ENCODE measurements around the gene NMT1.

NMT1 gene

GRCh38 chr17:45073414-45074070, 12.4 kb downstream of the NMT1 start:
- no peak for FAIRE-seq
- DNase-seq (ENCODE audit: extremely low spot score, insufficient read length, low read depth): no peak

DNA sequence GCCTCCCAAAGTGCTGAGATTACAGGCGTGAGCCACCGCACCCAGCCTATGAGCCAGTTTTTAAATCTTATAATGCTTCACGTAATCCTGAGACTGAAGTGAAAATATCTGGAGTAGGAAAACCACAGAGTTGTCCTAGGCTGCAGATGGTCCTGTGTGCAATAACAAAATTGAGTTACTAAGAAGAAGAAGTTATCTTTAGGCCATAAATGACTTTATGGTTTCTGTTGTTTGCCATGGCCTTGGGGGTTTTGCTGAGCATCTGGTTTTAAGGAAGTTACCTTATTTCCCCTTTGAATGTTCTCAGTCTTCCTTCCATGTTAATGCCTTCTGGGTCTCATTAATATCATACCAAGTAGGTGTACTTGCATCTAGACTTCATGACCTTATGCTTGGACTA, 16.5 kb downstream of the NMT1 start:
- no peak for DNase-seq (ENCODE audit: extremely low spot score, insufficient read length, low read depth)
- no peak for FAIRE-seq

DNA sequence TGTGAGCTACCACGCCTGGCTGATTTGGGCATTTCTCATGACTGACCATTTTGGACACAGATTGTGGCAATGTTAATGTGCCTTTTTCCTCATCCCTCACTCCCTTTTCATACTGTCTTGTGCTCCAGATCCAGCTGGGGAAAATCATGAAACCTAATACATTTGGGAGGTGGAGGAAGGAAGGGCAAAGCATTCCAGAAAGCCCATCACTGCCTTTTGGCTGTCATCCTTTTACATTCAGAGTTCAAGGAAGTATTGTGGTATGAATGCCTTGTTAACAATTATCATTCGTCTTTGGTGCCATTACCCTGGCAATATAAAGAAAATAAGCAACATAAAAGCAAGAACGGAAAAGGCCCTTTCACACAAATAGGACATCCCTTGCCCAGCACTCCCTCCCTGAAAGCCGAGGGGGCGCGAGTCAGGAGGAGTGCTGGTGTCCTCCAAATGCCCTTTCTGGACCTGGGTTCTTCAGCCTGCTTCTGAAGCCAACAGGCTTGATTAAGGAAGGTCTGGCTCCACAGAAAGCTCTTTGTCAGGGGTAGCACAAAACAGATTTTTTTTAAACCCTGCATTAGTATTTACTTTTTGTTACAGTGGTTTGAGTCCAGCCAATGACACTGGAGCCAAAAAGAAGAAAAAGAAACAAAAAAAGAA, 20.1 kb downstream of the NMT1 start:
- FAIRE-seq (no peak), DNase-seq (ENCODE audit: extremely low spot score, insufficient read length, low read depth) (no peak)

GRCh38 chr17:45086391-45086790, 25.3 kb downstream of the NMT1 start:
- DNase-seq (ENCODE audit: extremely low spot score, insufficient read length, low read depth) (no peak), FAIRE-seq (no peak)

- FAIRE-seq: no peak
- DNase-seq (ENCODE audit: extremely low spot score, insufficient read length, low read depth): no peak
Measured at GRCh38 chr17:45086865-45087503, 25.9 kb downstream of the NMT1 start.

- DNase-seq (ENCODE audit: extremely low spot score, insufficient read length, low read depth): no peak
- no peak for FAIRE-seq
Measured at GRCh38 chr17:45087504-45087975, 26.4 kb downstream of the NMT1 start.

DNA sequence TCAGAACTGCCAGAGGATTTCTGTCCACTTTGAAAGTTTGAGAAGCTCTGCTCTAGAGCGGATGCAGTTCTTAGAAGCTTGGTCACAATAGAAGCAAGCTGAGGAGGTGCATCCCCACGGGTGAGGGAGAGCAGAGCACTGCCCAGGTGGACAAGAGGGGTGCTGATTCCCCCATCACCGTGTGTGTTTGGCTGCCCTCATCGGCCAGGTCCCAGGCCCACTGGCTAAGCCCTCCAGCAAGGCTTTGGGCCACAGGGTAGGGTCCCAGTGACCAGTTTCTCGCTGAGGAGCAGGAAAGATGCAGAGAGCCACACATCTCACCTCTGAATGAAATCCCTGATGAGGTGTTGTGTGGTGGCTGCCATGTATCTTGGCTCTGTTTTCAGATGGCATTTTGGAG, 26.9 kb downstream of the NMT1 start:
- FAIRE-seq (no peak), DNase-seq (ENCODE audit: extremely low spot score, insufficient read length, low read depth) (no peak)

- DNase-seq (ENCODE audit: extremely low spot score, insufficient read length, low read depth) (no peak), FAIRE-seq (no peak)
Measured at GRCh38 chr17:45088741-45089140, 27.6 kb downstream of the NMT1 start.

DNA sequence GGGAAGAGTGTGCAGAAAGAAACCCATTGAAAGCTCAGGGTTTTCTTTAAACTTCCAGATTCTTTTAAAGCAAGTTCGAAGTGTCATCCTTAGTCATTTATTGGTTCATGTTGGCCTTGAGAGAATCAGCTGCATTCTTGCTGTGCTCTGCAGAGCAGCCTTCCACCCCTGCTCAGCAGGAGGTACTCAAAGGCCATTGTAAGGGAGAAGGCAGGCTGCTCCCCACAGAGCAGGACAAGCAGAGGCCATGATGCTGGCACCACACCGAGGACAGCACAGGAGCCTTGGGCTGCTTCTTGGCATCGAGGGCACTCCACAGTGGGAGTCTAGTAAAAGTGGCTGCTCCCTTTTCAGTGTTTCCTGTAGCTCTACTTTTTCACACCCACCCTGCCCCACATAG, 29.6 kb downstream of the NMT1 start:
- FAIRE-seq (no peak), DNase-seq (ENCODE audit: extremely low spot score, insufficient read length, low read depth) (no peak)

DNA sequence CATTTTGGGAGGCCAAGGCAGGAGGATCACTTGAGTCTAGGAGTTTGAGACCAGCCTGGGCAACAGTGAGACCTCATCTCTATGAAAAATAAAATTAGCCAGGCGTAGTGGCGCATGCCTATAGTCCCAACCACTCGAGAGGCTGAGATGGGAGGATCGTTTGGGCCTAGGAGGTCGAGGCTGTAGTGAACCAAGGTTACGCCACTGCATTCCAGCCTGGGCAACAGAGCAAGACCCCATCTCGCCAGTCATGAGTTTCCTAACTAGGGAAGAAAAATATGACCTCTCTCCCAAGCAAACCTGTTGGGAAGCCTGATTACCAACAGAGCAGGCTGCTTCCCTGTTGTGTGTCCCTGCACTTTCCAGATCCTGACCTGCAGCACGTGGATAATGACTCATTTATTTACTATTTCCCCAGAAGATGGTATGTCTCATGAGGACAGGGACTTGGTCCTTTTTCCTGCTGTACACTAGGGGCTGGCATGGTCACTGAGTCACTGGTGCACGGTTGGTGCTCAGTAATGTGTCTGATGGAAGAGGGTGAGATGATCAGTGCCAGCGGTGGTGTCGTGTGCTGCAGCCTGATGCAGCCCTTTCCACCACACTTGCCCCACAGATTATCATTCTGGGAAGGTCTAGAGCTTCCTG, 30.8 kb downstream of the NMT1 start:
- DNase-seq (ENCODE audit: extremely low spot score, insufficient read length, low read depth): no peak
- no peak for FAIRE-seq

- DNase-seq (ENCODE audit: extremely low spot score, insufficient read length, low read depth): no peak
- no peak for FAIRE-seq
Measured at GRCh38 chr17:45092911-45093430, 31.9 kb downstream of the NMT1 start.

GRCh38 chr17:45093444-45094110, 32.5 kb downstream of the NMT1 start:
- DNase-seq (ENCODE audit: extremely low spot score, insufficient read length, low read depth) (no peak), FAIRE-seq (no peak)

- DNase-seq (ENCODE audit: extremely low spot score, insufficient read length, low read depth) (no peak), FAIRE-seq (no peak)
Measured at GRCh38 chr17:45096141-45096540, 35.0 kb downstream of the NMT1 start.

DNA sequence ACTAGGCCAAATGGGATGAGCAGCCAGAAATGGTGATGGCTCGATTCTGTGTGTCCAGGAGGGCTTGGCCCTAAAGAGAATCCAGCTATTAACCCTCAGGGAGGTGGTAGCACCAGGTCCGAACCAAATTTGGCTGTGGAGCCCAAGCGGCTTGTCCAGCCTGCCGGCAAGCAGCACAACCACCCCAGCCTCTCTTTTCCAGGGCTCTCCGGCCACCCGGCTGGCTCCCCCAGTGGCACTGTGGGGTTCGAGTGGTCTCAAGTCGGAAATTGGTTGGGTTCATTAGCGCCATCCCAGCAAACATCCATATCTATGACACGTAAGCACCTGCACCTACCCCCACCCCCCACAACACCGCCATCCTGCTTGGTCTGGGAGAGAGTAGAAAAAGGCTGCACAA, 35.8 kb downstream of the NMT1 start:
- FAIRE-seq (no peak), DNase-seq (ENCODE audit: extremely low spot score, insufficient read length, low read depth) (no peak)

GRCh38 chr17:45098081-45098868, 37.2 kb downstream of the NMT1 start:
- no peak for FAIRE-seq
- DNase-seq (ENCODE audit: extremely low spot score, insufficient read length, low read depth): no peak

DNA sequence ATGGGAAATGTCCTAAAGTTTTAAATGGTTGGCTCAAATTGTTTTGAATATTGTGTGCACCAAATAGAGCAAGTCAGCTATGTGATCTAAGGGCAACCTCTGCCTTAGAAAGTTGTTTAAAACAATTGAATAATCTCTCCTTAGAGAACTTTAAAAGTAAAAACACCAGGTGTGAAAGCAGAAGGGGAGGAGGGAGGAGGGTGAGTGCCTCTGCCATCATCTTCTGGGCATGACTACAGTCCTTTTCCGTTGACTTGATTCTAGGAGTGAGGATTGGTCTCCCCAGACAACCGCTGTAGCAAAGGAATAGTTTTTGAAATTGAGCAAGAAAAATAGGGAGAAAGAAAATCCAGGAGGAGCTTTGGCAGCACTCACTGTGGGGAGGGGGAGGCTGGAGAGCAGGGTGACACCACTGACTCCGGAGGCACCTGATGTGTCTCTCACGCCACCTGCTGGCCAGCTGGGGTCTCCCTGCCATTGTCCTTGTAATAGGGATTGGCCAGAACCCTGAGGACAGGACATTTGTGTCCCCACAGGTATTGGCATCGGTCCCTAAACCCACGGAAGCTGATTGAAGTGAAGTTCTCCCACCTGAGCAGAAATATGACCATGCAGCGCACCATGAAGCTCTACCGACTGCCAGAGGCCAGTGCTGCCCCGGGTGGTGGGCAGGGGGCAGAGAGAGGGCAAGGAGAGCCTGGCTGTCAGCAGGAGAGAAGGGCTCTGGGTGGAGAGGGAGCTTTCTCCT, 37.9 kb downstream of the NMT1 start:
- DNase-seq (ENCODE audit: extremely low spot score, insufficient read length, low read depth): peak; percentile 76
- peak; percentile 62 for FAIRE-seq

- DNase-seq (ENCODE audit: extremely low spot score, insufficient read length, low read depth) (no peak), FAIRE-seq (no peak)
Measured at GRCh38 chr17:45101546-45101882, 40.4 kb downstream of the NMT1 start.

GRCh38 chr17:45101883-45102811, 41.0 kb downstream of the NMT1 start:
- DNase-seq (ENCODE audit: extremely low spot score, insufficient read length, low read depth) (no peak), FAIRE-seq (no peak)
